Measurements from ENCODE around the gene LRP10.
"Not testable (repeated sequence)": the region's sequence is repeated elsewhere in the genome, so short reads cannot be mapped to it uniquely, and the experiment has no call there.

Gene LRP10

DNA sequence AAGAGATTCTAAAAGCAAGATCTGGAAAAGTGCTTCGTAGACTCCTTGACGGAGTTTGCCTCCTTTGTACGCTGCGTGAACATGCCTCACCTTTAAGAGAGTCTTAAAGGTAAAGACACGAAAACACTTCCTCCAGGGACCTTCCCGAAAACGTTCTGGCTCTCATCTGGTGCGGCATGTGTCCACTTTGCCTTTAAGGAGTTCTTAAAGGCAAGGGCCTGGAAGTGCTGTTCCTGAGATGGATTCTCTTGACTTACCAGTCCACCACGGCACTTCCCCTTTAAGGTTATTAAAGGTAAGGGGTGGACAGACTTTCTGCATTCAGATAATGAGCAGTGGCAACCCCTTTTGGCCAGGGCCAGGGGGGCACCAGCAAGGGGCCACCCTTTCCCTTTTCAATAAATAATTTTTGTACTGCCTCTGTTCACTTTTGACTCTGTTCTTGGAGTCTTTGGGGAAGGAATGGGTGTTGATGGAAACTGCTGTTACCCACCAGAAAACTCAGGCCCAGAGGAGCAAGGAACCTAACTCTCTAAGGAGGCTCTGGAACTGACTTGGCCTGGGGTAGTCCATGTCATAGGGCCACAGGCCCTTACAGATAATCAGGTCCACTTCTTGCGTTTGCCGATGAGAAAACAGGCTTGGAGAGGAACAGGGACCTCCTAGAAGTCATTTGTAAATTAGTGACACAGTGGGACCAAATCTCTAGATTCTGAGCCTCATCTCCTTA lies 15.9 kb downstream of the LRP10 start:
- DNase-seq (ENCODE audit: low spot score), result peak; percentile 73

DNA sequence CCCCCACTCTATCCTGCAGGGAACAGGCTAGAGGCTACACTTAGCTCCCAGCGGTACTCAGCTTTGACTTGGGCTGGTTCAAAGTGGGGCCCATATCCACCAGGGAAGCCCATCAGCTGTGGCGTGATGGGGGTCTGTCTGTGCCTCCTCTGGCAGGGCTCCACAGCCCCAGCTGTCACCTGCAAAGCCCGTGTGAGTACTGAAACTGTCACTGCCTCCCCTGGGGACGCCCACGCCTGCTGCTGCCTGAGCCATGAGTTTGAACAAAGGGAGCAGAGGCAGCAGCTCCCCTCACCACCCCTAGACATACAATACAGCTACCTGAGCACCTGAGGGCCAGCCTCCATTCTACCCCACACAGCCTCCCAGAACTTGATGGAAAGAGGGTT lies 16.4 kb downstream of the LRP10 start:
- DNase-seq (ENCODE audit: low spot score), result no peak

DNA sequence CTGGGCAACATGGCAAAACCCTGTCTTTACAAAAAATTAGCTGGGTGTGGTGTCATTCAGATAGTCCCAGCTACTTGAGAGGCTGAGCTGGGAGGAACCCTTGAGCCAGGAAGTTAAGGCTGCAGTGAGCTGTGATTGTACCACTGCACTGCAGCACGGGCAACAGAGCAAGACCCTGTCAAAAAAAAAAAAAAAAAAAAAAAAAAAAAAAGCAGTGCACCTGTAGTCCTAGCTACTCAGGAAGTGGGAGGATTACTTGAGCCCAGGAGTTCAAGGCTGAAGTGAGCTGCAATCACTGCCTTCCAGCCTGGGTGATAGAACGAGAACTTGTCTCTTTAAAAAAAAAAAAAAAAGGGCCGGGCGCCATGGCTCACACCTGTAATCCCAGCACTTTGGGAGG lies 17.1 kb downstream of the LRP10 start:
- DNase-seq (ENCODE audit: low spot score), result no peak

DNA sequence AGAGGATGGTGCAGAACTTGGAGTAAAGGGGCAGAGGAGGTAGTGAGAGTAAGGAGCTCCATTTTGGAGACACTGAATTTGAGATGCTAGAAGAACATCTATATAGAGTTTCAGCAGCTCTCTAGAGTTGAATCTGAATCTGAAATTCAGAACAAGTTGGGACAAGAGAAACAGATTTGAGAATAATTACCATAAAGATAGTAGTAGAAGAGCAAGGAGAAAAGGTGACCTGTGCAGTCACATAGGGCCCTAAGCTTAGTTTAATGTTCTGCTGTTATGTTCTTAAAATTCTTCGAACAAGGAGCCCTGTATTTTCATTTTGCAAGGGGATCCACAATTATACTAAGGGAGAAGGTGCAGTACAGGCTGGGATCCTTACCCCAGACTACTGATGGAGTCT lies 18.9 kb downstream of the LRP10 start:
- no peak for DNase-seq (ENCODE audit: low spot score)

DNA sequence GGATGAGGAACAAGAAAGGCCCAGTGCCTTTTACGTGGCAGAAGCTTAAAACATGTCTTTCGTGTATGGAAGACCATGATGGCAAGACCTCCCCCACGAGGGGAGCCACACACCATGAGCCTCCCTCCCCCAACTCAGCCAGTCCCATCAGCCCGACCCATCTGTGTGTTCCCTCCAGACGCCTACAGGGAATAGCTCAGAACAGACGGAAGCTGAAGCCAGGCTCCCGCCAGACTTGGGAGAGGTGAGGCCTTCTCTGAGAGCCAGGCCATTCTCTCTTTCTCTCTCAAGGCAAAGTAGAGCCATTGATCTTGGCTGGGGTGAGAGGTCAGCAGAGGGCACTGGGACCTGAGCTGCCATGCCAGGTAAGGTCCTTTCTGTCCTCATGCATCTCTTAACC lies 20.9 kb downstream of the LRP10 start:
- DNase-seq (ENCODE audit: low spot score), result no peak

DNA sequence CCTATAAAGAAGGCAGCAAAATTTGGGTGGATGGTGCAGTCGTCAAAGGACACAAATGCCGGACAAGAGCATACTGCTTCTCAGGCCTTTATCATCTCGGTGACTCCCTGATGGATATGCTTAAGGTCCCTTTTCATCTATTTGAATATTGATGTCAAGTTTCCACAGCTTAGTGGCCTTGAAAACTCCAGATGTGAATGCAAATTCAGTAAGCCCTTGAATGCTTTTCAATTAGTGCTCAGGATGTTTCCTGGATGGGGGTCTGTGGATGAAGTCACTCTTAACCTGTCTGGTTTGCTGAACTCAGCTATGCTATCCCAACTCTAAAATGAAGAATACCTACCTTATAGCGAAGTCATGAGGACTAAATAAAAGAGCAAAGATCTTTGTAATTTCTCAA lies 22.2 kb downstream of the LRP10 start:
- no peak for DNase-seq (ENCODE audit: low spot score)

GRCh38 chr14:22895402-22895801 lies 23.9 kb downstream of the LRP10 start:
- DNase-seq (ENCODE audit: low spot score), result no peak

DNA sequence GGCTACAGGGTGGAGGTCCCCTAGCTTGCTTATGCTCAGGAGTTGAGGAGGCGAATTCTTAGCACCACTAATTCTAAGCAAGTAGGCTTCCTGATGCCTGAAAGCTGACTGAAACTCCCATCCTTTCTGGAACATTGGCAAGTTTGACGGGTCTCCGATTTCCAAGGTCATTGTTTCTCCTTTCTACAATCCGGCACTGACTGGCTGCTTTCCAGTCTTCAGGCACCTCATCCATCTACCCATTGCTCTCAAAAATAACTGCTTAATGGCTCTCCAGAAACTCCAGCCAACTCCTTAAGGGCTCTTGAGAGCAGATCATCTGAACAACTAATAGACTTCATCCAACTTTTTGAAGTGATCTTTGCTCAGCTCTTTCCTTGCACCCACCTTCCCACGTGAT lies 24.8 kb downstream of the LRP10 start:
- no peak for DNase-seq (ENCODE audit: low spot score)

DNA sequence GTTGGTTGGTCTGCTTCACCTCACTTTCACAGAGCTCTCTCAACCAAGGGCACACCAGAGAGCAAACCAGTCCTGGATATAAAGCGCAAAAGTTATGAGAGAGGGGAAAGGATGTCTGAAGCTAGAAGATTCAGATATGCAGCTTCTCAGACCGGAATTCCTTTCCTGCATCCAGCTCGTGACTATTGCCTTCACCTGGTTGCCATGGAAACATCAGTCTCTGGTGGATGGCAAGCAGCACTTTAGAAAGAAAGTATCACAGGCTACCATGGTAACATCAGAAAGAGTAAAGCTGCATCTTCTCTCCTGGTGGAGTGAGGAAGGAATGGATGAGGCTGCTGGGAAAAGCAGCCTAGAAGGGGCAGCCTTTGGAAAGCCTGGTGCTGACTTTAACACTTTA lies 25.2 kb downstream of the LRP10 start:
- no peak for DNase-seq (ENCODE audit: low spot score)

DNA sequence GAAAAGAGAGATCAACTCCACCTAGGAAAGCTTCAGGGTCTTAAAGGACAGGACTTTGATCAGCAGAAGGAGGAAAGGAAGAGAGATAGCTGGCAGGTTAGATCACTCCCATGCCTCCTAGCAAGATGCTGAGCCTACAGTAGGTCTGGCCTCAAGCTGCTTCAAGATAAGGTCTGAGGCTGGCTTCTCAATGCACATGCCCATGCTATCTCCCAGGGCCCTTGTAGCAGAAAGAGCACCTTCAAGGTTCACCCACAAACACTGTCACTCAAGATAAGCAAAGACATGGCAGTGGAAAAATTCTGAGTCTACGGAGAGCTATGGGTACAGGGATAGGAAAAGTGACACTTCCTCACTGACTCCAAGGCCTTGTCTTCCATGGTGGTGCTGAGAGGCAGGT lies 25.8 kb downstream of the LRP10 start:
- DNase-seq (ENCODE audit: low spot score), result peak; percentile 89

DNA sequence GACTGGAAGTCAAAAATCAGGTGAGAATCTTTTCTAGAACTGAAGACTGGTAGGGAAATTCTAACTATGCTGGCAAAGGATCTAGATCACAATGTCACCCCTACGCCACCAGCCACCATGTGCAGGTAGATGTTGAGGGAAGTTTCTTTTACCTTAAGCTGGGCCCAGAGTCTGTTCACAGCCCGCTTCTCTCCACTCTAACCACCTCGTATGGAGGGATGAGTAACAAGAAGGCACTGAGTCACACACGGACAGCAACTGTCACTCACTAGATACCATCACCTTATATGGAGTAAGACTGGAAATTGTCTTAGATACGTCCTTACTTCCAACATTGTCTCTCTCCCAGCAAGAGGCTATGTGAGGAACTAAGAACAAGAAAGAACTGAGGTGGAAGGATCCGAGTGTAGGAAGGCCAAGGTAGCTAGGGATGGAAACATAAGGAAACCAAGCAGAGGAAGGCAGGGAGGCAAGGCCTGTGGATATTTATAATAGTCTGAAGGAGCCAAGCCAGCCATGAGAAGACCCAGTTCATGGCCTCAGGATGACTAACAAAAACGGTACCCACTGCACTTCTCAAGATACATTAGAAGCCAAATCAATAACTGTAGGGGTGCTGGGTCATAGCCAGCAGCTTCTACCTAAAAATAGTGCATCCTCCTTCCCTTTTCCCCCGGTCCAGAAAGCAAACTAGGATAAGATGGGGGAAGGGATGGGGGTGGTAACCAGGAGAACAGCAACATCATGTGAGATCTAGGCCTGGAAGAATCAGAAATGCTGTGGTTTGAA lies 27.0 kb downstream of the LRP10 start:
- peak; percentile 69 for DNase-seq (ENCODE audit: low spot score)

- DNase-seq (ENCODE audit: low spot score), result peak; percentile 89
Measured at GRCh38 chr14:22900081-22900799, 28.7 kb downstream of the LRP10 start.

DNA sequence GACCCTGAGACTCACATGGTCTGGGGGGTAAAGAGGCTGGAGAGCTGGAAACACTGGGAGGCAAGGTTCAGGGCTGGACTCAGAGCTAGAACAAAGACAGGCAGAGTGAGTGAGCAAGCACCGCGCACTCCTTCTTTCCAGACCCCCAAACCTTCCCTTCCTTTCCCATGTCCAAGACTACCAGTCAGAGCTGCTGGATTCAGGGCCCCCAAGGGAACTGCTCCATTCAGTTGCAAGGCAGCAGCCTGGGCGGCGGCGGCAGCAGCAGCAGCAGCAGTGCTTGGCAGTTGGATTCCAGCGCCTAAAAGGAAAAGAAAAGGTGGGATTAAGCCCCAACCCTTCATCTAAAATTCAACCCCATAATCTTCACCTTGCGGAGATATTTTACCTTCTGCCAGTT lies 30.3 kb downstream of the LRP10 start:
- no peak for DNase-seq (ENCODE audit: low spot score)

DNA sequence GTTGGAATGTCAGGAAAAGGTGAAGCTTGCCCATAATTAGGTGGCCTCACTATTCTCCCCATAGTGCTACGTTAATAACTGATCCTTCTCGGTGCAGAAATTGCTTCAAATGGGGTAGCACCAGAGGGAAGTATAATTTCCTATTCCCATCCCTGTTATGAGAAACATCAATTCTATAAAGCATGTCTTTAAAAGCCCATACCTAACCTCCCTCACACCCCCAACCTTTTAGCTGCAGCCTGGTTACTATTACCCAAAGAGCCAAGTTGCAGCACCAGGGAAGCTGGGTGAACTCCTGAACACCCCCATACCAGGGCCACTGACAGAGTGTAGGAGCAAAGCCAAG lies 32.2 kb downstream of the LRP10 start:
- DNase-seq (ENCODE audit: low spot score), result no peak

DNA sequence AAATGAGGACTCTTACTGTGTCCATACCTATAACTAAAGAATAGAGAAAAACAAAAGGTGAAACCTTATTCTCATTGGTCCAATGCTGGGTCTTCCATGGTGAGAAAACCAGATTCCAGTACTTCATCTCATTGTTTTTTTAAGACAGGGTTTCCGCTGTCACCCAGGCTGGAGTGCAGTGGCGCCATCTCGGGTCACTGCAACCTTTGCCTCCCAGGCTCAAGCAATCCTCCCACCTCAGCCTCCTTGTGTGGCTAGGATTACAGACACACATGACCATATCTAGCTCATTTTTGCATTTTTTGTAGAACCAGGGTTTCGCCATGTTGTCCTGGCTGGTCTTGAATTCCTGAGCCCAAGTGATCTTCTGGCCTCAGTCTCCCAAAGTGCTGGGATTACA lies 34.1 kb downstream of the LRP10 start:
- DNase-seq (ENCODE audit: low spot score), result no peak

- no peak for DNase-seq (ENCODE audit: low spot score)
Measured at GRCh38 chr14:22906073-22906472, 34.5 kb downstream of the LRP10 start.

DNA sequence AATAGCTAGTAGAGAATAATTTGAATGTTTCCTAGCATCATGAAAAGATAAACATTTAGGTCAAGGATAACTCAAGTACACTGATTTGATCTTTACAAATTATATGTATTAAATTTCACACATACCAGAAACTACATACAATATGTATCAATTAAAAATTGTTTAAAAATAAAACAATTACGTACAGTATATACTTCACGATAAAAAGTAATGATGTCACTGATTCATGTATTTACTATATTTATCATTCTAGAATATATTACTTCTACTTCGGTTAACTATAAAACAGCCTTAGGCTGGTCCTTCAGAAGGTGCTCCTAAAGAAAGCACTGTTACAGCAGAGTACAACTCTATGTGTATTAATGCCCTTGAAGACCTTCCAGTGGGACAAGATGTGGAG lies 35.9 kb downstream of the LRP10 start:
- DNase-seq (ENCODE audit: low spot score), result no peak

DNA sequence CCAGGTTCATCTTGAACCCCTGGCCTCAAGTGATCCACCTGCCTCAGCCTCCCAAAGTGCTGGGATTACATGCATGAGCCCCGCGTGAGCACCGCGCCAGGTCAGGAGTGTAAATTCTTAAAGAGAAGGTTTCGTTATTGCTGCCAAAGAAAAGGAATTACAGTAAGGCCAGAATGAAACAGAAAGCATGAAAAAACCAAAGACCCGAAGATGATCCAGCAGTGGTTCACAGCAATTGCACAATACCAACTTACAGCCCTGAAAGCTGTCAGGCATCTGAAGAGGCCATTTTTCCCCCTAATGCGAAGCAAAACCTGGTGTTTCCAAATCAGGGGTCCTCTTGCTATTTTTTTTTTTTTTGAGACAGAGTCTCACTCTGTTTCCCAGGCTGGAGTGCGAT lies 37.1 kb downstream of the LRP10 start:
- DNase-seq (ENCODE audit: low spot score), result no peak

- DNase-seq (ENCODE audit: low spot score), result no peak
Measured at GRCh38 chr14:22910916-22911315, 39.4 kb downstream of the LRP10 start.

DNA sequence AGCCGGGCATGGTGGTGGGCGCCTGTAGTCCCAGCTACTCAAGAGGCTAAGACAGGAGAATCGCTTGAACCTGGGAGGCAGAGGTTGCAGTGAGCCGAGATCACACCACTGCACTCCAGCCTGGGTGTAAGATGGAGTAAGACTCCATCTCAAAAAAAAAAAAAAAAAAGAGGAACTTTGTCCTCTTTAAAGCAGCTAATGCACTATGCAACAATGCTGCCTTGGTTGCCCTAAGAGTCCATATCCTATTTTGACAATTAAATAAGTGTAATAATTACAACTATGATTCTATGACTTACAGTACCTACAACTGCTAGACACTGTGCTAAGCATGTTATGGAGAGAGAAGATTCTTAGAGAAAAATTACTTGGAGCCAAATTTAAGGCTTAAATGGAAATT lies 43.3 kb downstream of the LRP10 start:
- not testable (repeated sequence) for DNase-seq (ENCODE audit: low spot score)

DNA sequence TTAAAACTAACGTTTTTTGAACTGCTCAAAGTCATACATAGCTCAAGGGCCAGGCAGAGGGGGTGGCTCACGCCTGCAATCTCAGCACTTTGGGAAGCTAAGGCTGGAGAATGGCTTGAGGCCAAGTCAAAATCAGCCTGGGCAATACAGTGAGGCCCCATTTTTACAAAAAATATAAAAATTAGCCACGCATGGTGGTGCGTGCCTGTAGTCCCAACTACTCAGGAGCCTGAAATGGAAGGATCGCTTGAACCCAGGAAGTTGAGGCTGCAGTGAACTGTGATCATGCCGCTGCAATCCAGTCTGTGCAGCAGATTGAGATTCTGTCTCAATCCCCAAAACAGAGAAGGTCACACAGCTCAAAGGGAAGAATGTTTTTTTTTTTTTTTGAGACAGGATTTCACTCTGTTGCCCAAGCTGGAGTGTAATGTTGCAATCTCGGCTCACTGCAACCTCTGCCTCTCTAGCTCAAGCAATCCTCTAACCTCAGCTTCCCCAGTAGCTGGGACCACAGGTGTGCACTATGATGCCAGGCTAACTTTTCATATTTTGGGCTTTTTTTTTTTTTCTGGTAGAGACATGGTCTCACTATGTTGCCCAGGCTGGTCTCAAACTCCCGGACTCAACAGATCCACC lies 44.5 kb downstream of the LRP10 start:
- DNase-seq (ENCODE audit: low spot score), result no peak

DNA sequence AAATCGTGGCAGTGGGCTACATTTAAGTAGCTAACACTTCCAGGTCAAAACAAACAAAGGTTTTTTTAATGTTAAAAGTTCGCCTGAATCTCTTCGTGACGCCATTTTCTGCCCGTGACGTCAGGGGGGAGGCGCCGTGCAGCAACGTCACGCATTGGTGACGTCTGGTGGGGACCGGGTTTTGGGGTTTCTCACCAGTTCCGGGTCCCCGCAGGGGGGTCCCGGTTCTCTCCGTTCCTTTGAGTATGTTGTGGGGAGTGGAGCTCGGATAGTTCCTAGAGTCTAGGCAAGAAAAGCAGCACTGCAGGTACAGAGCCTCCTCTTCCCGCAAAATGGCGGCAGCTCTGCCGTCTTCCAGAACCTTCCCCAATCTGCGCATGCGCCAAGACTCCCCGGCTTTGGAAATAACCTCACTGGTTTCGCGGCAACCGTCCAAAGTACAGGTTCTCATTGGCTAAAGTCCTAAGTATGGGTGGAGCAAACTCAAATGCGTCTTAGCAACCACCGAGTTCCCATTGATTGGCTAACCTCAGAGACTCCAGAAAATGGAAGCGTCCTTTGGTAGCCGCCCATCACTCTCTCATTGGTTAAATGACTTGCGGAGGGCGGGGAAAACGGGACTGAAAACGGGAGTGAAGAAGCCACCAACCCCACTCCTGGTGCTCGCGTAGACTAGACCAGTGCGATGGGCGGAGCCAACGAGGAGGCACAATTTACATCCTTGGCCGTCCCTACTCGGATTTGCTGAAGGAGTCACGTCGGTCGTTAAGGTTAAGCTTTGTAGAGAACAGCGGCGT lies 47.5 kb downstream of the LRP10 start, which contains the start of gene RBM23:
Gene RBM23 (minus strand): TSS at position 346 of the 797 bp plus-strand sequence.
- DNase-seq (ENCODE audit: low spot score), result peak; percentile 100
